GM23248 (cell line): ENCODE results near the gene LUC7L3.

Experiments
- EZH2 ChIP-seq: fragments of 200-600 bp; sonication (generic); IDR thresholded peaks from 2 replicates; pipeline ENCODE4 v1.6.1; 2018; ENCODE audit warnings: antibody characterized with exemption, mild to moderate bottlenecking; ENCODE audit not compliant: insufficient read depth, poor library complexity, severe bottlenecking
- EZH2phosphoT487 ChIP-seq: fragments of 200-600 bp; sonication (generic); IDR thresholded peaks from 2 replicates; pipeline ENCODE4 v1.6.1; 2018; ENCODE audit warnings: antibody characterized with exemption, moderate library complexity, mild to moderate bottlenecking, low read depth; ENCODE audit not compliant: insufficient read depth

DNA sequence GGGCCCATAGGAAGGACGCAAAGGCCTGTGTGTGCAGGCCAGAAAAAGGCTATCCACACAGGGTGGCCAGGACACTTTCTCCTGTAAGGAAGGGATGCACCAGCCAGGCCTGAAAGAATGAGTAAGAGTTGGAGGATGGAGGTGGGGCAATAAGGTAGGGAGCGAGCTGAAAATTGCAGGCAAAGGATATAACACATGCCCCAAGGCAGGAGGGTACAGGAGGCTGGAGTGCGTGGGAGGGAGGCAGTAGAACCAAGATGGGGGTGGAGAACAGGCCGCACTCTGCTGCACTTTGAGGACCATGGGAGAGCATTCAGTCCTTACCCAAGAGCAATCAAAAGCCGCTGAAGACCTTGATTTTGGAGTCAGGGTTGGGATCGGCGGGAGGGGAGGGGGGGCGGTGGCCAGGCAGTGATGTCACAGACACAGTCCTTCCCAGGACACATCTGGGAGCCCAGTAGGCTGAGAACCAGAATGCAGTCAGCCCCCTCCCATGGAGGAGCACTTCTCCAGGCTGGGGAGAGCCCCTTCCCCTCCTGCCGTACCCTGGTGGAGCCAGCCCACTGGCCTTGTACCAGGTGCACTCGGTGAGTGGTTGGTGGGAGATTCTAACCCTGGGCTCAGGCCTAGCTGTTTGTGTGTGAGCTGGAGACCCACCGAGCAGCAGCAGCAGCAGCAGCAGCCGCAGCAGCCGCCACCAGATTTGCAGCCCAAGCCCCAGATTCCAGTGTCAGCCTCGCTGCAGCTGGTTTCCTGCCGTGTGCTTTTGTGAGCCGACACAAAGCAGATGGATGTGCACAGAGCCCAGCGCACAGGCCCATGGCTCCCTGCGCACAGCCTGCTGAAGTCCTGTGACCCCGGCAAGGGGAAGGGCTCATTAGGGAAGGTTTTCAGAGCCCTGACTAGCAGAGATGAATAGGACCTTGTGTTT is 29.2 kb upstream of the LUC7L3 start:
- TF ChIP-seq EZH2 (no peak), EZH2phosphoT487 (no peak)
